Astrocyte (in vitro differentiated cells and primary cell): ENCODE measurements around the gene PRR12. TPM values are rescaled to one million over a fixed set of nuclear protein-coding genes. Genes with fewer than 3 reads are reported as not detected.

Experiments
- DNase-seq: peaks from one replicate; pipeline ENCODE4 v3.0.0-alpha.2; 2010; ENCODE audit warnings: low read depth
- FAIRE-seq: peaks from 2 replicates; lab custom pipeline; 2011; peaks lifted over from hg19 to GRCh38; lab: Jason Lieb, UNC
- H2AFZ ChIP-seq: 2 replicates; pipeline ENCODE4 v1.6.0; 2012; ENCODE audit warnings: low read depth, low read length, inconsistent platforms
- H3K27ac ChIP-seq: 2 replicates; pipeline ENCODE4 v1.5.1; 2011; ENCODE audit warnings: low read depth, low read length, inconsistent platforms
- H3K27me3 ChIP-seq: 2 replicates; pipeline ENCODE4 v1.6.0; 2011; ENCODE audit warnings: low read length, inconsistent platforms; ENCODE audit not compliant: insufficient read depth
- H3K36me3 ChIP-seq: 2 replicates; pipeline ENCODE4 v1.5.1; 2011; ENCODE audit warnings: low read length, inconsistent platforms; ENCODE audit not compliant: insufficient read depth
- H3K4me1 ChIP-seq: 2 replicates; pipeline ENCODE4 v1.5.1; 2011; ENCODE audit warnings: low read length, inconsistent platforms; ENCODE audit not compliant: insufficient read depth
- H3K4me2 ChIP-seq: 2 replicates; pipeline ENCODE4 v1.6.0; 2012; ENCODE audit warnings: low read length, inconsistent platforms
- H3K4me3 ChIP-seq: 2 replicates; pipeline ENCODE4 v1.5.1; 2011; ENCODE audit warnings: low read depth, mild to moderate bottlenecking, low read length, inconsistent platforms; ENCODE audit not compliant: insufficient read depth
- H3K79me2 ChIP-seq: 2 replicates; pipeline ENCODE4 v1.6.0; 2012; ENCODE audit warnings: mild to moderate bottlenecking, low read length, inconsistent platforms; ENCODE audit not compliant: insufficient read depth
- H3K9ac ChIP-seq: 2 replicates; pipeline ENCODE4 v1.6.0; 2012; ENCODE audit warnings: mild to moderate bottlenecking, low read length, inconsistent platforms
- H3K9me3 ChIP-seq: 2 replicates; pipeline ENCODE4 v1.5.1; 2012; ENCODE audit warnings: low read depth, mild to moderate bottlenecking, low read length, inconsistent platforms; ENCODE audit not compliant: insufficient read depth
- H4K20me1 ChIP-seq: 2 replicates; pipeline ENCODE4 v1.6.0; 2012; ENCODE audit warnings: low read length, inconsistent platforms; ENCODE audit not compliant: insufficient read depth
- H3K27ac Mint-ChIP-seq: one replicate; pipeline ENCODE4 v1.8.0; 2021; ENCODE audit warnings: mild to moderate bottlenecking, mixed read lengths; ENCODE audit not compliant: unreplicated experiment
- H3K27me3 Mint-ChIP-seq: one replicate; pipeline ENCODE4 v1.8.0; 2021; ENCODE audit warnings: low read depth, mixed read lengths; ENCODE audit not compliant: unreplicated experiment
- H3K36me3 Mint-ChIP-seq: one replicate; pipeline ENCODE4 v1.8.0; 2021; ENCODE audit warnings: low read depth, mixed read lengths; ENCODE audit not compliant: unreplicated experiment
- H3K4me1 Mint-ChIP-seq: one replicate; pipeline ENCODE4 v1.8.0; 2021; ENCODE audit warnings: low read depth, mixed read lengths; ENCODE audit not compliant: unreplicated experiment
- H3K4me3 Mint-ChIP-seq: one replicate; pipeline ENCODE4 v1.8.0; 2021; ENCODE audit warnings: mild to moderate bottlenecking, moderate library complexity, mixed read lengths; ENCODE audit not compliant: unreplicated experiment
- H3K9me3 Mint-ChIP-seq: one replicate; pipeline ENCODE4 v1.8.0; 2021; ENCODE audit warnings: mild to moderate bottlenecking, mixed read lengths; ENCODE audit not compliant: unreplicated experiment
- EZH2 ChIP-seq: IDR thresholded peaks from 2 replicates; pipeline ENCODE4 v1.6.1; 2012; ENCODE audit warnings: mild to moderate bottlenecking, low read length, inconsistent platforms; ENCODE audit not compliant: insufficient read depth
- total RNA-seq: library from RNA; stranded (reverse); gene quantifications from 2 replicates; pipeline ENCODE4 v1.2.1, GENCODE V29; 2021
- TF ChIP-seq, protein P1 (sequence below): IDR thresholded peaks from 2 replicates; pipeline ENCODE4 v1.5.1; 2011; ENCODE audit warnings: low read depth, mild to moderate bottlenecking, inconsistent platforms, low read length, moderate library complexity; ENCODE audit not compliant: insufficient read depth

PRR12 gene
- total RNA-seq, 1 donor from 2014 or later: 29.7 TPM

DNA sequence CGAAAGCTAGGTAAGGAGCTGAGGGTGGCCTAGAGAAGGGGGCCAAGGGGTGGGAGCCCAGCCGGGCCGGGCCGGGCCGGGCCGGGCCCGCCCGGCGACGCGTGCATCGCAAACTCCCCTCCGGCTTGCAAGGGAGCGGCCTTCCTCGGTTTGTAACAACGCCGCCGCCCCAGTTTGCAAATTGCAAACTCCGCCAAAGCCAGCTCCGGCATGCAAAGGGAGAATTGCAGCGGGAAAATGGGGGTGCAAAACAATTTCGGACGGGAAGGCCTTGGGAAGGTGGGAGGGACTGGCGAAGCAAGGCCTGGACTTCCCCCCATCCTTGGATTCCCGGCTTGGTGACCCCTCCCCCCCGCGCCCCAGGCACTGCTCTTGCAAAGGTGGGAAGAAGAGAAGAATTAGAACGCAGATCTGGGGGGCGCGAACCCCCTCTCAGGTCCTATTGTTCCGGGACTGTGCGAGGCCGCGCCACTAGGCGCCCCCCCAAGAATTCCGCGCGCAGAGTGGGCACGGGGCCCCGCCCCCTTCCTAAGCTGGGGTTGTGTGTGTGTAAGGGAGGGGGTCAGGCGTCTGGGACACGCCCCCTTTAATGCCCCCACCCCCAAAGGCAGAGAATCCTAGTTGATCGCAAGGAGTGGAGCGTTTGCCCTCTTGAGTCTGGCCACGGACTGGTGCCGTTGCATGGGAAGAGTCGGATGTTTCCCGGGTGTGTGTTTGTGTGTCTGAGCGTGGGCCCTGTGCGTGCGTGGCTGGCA lies 926 bp downstream of the PRR12 start:
- Mint-ChIP-seq H3K9me3 (no peaks in the 10 kb centered on the region), H3K27me3 (no peaks in the 10 kb centered on the region), H3K4me3 (peak overlapping the region; percentile 94), H3K4me1 (peaks cover 2% of the 10 kb centered on the region), H3K27ac (peak overlapping the region; percentile 84), H3K36me3 (no peaks in the 10 kb centered on the region)
- H2AFZ ChIP-seq: peak overlapping the region; percentile 23
- peak overlapping the region; percentile 94 for H3K4me2 ChIP-seq
- H3K27me3 ChIP-seq: no peaks in the 10 kb centered on the region
- FAIRE-seq: no peak
- peak overlapping the region; percentile 47 for H3K27ac ChIP-seq
- peaks cover 47% of the 10 kb centered on the region for H3K79me2 ChIP-seq
- H3K4me1 ChIP-seq: peaks cover 20% of the 10 kb centered on the region
- H3K9ac ChIP-seq: peak overlapping the region; percentile 79
- H3K9me3 ChIP-seq: no peaks in the 10 kb centered on the region
- DNase-seq: no peak
- H3K4me3 ChIP-seq: peak overlapping the region; percentile 78
- no peak for TF ChIP-seq EZH2
- TF ChIP-seq, protein P1, sequence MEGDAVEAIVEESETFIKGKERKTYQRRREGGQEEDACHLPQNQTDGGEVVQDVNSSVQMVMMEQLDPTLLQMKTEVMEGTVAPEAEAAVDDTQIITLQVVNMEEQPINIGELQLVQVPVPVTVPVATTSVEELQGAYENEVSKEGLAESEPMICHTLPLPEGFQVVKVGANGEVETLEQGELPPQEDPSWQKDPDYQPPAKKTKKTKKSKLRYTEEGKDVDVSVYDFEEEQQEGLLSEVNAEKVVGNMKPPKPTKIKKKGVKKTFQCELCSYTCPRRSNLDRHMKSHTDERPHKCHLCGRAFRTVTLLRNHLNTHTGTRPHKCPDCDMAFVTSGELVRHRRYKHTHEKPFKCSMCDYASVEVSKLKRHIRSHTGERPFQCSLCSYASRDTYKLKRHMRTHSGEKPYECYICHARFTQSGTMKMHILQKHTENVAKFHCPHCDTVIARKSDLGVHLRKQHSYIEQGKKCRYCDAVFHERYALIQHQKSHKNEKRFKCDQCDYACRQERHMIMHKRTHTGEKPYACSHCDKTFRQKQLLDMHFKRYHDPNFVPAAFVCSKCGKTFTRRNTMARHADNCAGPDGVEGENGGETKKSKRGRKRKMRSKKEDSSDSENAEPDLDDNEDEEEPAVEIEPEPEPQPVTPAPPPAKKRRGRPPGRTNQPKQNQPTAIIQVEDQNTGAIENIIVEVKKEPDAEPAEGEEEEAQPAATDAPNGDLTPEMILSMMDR: no peak
- peaks cover 30% of the 10 kb centered on the region for H4K20me1 ChIP-seq
- H3K36me3 ChIP-seq: peaks cover 8% of the 10 kb centered on the region

DNA sequence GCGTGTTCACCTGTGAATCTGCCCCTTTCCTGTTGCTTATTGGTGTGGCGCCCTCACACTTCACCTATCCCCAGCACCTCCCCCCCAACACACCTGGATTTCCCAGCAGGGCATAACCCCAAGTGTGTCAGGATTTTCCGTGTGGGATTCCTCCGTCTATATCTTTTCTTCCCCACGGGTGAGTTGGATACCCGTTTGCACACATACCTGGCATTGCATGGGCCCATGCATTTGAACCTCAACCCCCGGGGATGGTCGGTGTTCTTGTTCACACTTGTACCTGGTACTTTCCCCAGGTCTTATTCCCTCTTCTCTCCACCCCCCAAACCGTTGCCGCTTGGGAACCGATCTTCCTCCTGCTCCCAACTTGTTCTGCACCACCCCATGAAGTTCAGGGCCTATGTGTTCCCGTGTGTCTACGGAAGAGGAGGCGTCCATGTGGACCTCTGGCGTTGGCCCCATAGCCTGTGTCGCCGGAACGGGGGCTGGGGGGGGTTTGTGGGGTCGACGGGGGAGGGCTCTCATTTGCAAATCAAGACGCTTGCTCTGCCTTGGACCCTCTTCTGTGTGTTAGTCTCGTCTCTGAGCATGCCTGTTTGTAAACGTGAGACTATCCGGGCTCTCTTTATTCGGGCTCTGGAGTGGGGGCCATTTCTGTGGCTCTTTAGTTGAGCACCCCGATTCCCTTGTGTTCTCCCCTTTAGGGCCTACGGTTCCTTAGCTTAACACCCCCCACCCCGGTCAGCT lies 1.7 kb downstream of the PRR12 start:
- Mint-ChIP-seq H3K36me3 (no peaks in the 10 kb centered on the region), H3K27me3 (no peaks in the 10 kb centered on the region), H3K27ac (peak overlapping the region; percentile 84), H3K9me3 (no peaks in the 10 kb centered on the region), H3K4me3 (peak overlapping the region; percentile 94), H3K4me1 (peaks cover 2% of the 10 kb centered on the region)
- no peak for DNase-seq
- Histone ChIP-seq H2AFZ (no peak overlapping the region), H4K20me1 (peaks cover 30% of the 10 kb centered on the region), H3K9ac (peak overlapping the region; percentile 79), H3K4me1 (peaks cover 20% of the 10 kb centered on the region), H3K4me2 (peak overlapping the region; percentile 94), H3K9me3 (no peaks in the 10 kb centered on the region), H3K27ac (peak overlapping the region; percentile 47), H3K4me3 (peak overlapping the region; percentile 78), H3K36me3 (peaks cover 8% of the 10 kb centered on the region), H3K27me3 (no peaks in the 10 kb centered on the region), H3K79me2 (peaks cover 54% of the 10 kb centered on the region)
- TF ChIP-seq EZH2: no peak
- TF ChIP-seq, protein P1: no peak
- no peak for FAIRE-seq
